Small intestine (tissue), 7 donors: ENCODE measurements around the gene FGGY. TPM values are rescaled to one million over a fixed set of nuclear protein-coding genes. Genes with fewer than 3 reads are reported as not detected.

Experiments used
- DNase-seq, 2 donors: peaks; one replicate each; pipeline versions ENCODE4 v3.0.0 to v3.0.0-alpha.2; 2013
- FAIRE-seq: peaks from 2 replicates; lab custom pipeline; 2012; peaks lifted over from hg19 to GRCh38; lab: Jason Lieb, UNC
- H3K27ac ChIP-seq, 3 donors: one replicate each; pipeline ENCODE4 v1.5.1; 2013; ENCODE audit warnings: low read length in 2 of 3, mild to moderate bottlenecking in 2 of 3, control low read depth in 1 of 3, inconsistent platforms in 1 of 3, low read depth in 1 of 3, moderate library complexity in 1 of 3
- H3K27me3 ChIP-seq, 3 donors: one replicate each; pipeline ENCODE4 v1.6.1; 2013; ENCODE audit warnings: low read length in 3 of 3, inconsistent platforms in 1 of 3; ENCODE audit not compliant: control insufficient read depth in 3 of 3, insufficient read depth in 3 of 3
- H3K36me3 ChIP-seq, 3 donors: one replicate each; pipeline ENCODE4 v1.6.1; 2013; ENCODE audit warnings: low read length in 3 of 3, inconsistent platforms in 1 of 3, low read depth in 1 of 3, mild to moderate bottlenecking in 1 of 3, moderate library complexity in 1 of 3; ENCODE audit not compliant: control insufficient read depth in 3 of 3, insufficient read depth in 2 of 3
- H3K4me1 ChIP-seq, 3 donors: one replicate each; pipeline ENCODE4 v1.6.1; 2013; ENCODE audit warnings: low read length in 2 of 3, inconsistent platforms in 1 of 3, low read depth in 1 of 3, mild to moderate bottlenecking in 1 of 3, moderate library complexity in 1 of 3; ENCODE audit not compliant: control insufficient read depth in 3 of 3, insufficient read depth in 2 of 3
- H3K4me3 ChIP-seq, 3 donors: one replicate each; pipeline ENCODE4 v1.5.1; 2013; ENCODE audit warnings: low read length in 3 of 3, control low read depth in 1 of 3, inconsistent platforms in 1 of 3, low read depth in 1 of 3, mild to moderate bottlenecking in 1 of 3, moderate library complexity in 1 of 3
- H3K9me3 ChIP-seq, 2 donors: one replicate each; pipeline ENCODE4 v1.6.1; 2013; ENCODE audit warnings: low read depth in 1 of 2, low read length in 1 of 2; ENCODE audit not compliant: control insufficient read depth in 2 of 2, insufficient read depth in 1 of 2
- WGBS, 3 donors: extraction: QIAGEN DNeasy Blood & Tissue Kit; methylation state at CpG; one replicate each; pipeline ENCODE4 v1.1.7; 2013; 5-methylcytosine and 5-hydroxymethylcytosine counted together
- polyA plus RNA-seq, 4 donors: library from polyadenylated mRNA; stranded (reverse) in 3 of 4; unstranded in 1 of 4; fragments of 200-250 nt in 3 of 4; fragments of 120-200 nt in 1 of 4; gene quantifications; one replicate each; pipeline versions ENCODE4 v1.2.1 to v1.2.3, GENCODE V29; 2013
- donor health status: healthy with polysubstance abuse.
- donor health status: control.
- donor health status: control.
- donor health status: Bipolar disorder and iron deficiency.
- donor health status: healthy.

Gene FGGY
- polyA plus RNA-seq, 4 donors = 12.3 to 28.0 (median 15.0) TPM

GRCh38 chr1:59360729-59361128, 63.8 kb downstream of the FGGY start:
- Histone ChIP-seq H3K36me3 (peaks cover 0 to 9% (median 0%) of the 10 kb centered on the region in 3 donors), H3K4me1 (peaks cover 0 to 39% (median 0%) of the 10 kb centered on the region in 3 donors), H3K27ac (peak overlapping the region in 1 of 3 donors; percentile 53), H3K9me3 (no peaks in the 10 kb centered on the region), H3K27me3 (no peaks in the 10 kb centered on the region), H3K4me3 (no peak overlapping the region)
- FAIRE-seq = no peak
- WGBS, 3 donors = 94 to 95% (median 95%) methylated on average over 2 of the region's 2 CpGs
- DNase-seq = peak in 1 of 2 donors; percentile 53

GRCh38 chr1:59361766-59362165, 64.9 kb downstream of the FGGY start:
- no peak overlapping the region for H3K27ac ChIP-seq
- WGBS, 3 donors = 94 to 98% (median 97%) methylated on average over 8 of the region's 8 CpGs
- no peak overlapping the region for H3K4me3 ChIP-seq
- no peaks in the 10 kb centered on the region for H3K27me3 ChIP-seq
- no peaks in the 10 kb centered on the region for H3K9me3 ChIP-seq
- peaks cover 0 to 31% (median 0%) of the 10 kb centered on the region in 3 donors for H3K4me1 ChIP-seq
- peaks cover 0 to 9% (median 0%) of the 10 kb centered on the region in 3 donors for H3K36me3 ChIP-seq
- FAIRE-seq (no peak), DNase-seq (no peak)

GRCh38 chr1:59364037-59364436, 67.1 kb downstream of the FGGY start:
- Histone ChIP-seq H3K36me3 (peaks cover 0 to 14% (median 0%) of the 10 kb centered on the region in 3 donors), H3K27me3 (no peaks in the 10 kb centered on the region), H3K4me3 (no peak overlapping the region), H3K9me3 (no peaks in the 10 kb centered on the region), H3K27ac (no peak overlapping the region), H3K4me1 (peaks cover 0 to 38% (median 0%) of the 10 kb centered on the region in 3 donors)
- no peak for FAIRE-seq
- 95 to 100% (median 100%) methylated on average over 2 of the region's 2 CpGs for WGBS, 3 donors
- no peak for DNase-seq

GRCh38 chr1:59366346-59366745, 69.5 kb downstream of the FGGY start:
- H3K27me3 ChIP-seq = no peaks in the 10 kb centered on the region
- H3K4me3 ChIP-seq = no peak overlapping the region
- H3K36me3 ChIP-seq = peaks cover 0 to 14% (median 0%) of the 10 kb centered on the region in 3 donors
- peaks cover 0 to 20% (median 0%) of the 10 kb centered on the region in 3 donors for H3K4me1 ChIP-seq
- FAIRE-seq (no peak), DNase-seq (no peak)
- no peaks in the 10 kb centered on the region for H3K9me3 ChIP-seq
- no peak overlapping the region for H3K27ac ChIP-seq
- WGBS, 3 donors = 72 to 86% (median 84%) methylated on average over 5 of the region's 5 CpGs

GRCh38 chr1:59367301-59368007, 70.6 kb downstream of the FGGY start:
- WGBS, 3 donors = 25 to 45% (median 40%) methylated on average over 6 of the region's 6 CpGs
- Histone ChIP-seq H3K27ac (peak overlapping the region in 2 of 3 donors; percentile 16 to 43), H3K36me3 (peaks cover 0 to 9% (median 0%) of the 10 kb centered on the region in 3 donors), H3K27me3 (no peaks in the 10 kb centered on the region), H3K4me1 (peaks cover 0 to 15% (median 0%) of the 10 kb centered on the region in 3 donors), H3K4me3 (no peak overlapping the region), H3K9me3 (no peaks in the 10 kb centered on the region)
- no peak for FAIRE-seq
- peak in 1 of 2 donors; percentile 60 for DNase-seq

GRCh38 chr1:59368008-59368670, 71.2 kb downstream of the FGGY start:
- WGBS, 3 donors = 79 to 88% (median 88%) methylated on average over 5 of the region's 5 CpGs
- H3K9me3 ChIP-seq = no peaks in the 10 kb centered on the region
- H3K36me3 ChIP-seq = peaks cover 0 to 9% (median 0%) of the 10 kb centered on the region in 3 donors
- FAIRE-seq (no peak), DNase-seq (no peak)
- no peak overlapping the region for H3K4me3 ChIP-seq
- no peaks in the 10 kb centered on the region for H3K27me3 ChIP-seq
- H3K27ac ChIP-seq = peak overlapping the region in 2 of 3 donors; percentile 32 to 43
- H3K4me1 ChIP-seq = peaks cover 0 to 15% (median 0%) of the 10 kb centered on the region in 3 donors

GRCh38 chr1:59375321-59376220, 78.7 kb downstream of the FGGY start:
- H3K27ac ChIP-seq = peak overlapping the region in 2 of 3 donors; percentile 8 to 58

More at GRCh38 chr1:59375321-59376220, 78.7 kb downstream of the FGGY start:
- FAIRE-seq (no peak), DNase-seq (no peak)
- Histone ChIP-seq H3K4me3 (no peak overlapping the region), H3K4me1 (no peaks in the 10 kb centered on the region), H3K36me3 (no peaks in the 10 kb centered on the region), H3K9me3 (no peaks in the 10 kb centered on the region), H3K27me3 (no peaks in the 10 kb centered on the region)
- WGBS, 3 donors = 80 to 94% (median 92%) methylated on average over 6 of the region's 6 CpGs
